K562 (cell line): Measurements from ENCODE around the gene SPDYE3. TPM values are rescaled to one million over a fixed set of nuclear protein-coding genes. Genes with fewer than 3 reads are reported as not detected.
"Not testable (repeated sequence)": the region's sequence is repeated elsewhere in the genome, so short reads cannot be mapped to it uniquely, and the experiment has no call there.

ENCODE experiments used
- ATAC-seq: fragments of 200-7000 bp; cut with Tn5 transposase; 3 replicates; pipeline ENCODE4 v1.9.1; 2020; ENCODE audit warnings: moderate library complexity
- BruUV-seq: library from RNA; stranded (reverse); fragments of 400-500 nt; replicated peaks from 2 replicates; lab custom pipeline; 2021; lab: Mats Ljungman, UMichigan
- CTCF ChIA-PET: fragments of 300-600 bp; formaldehyde crosslinking; extraction: SDS; loops from one replicate; lab custom pipeline; 2021; ENCODE audit warnings: low intra/inter-chr PET ratio; lab: Yijun Ruan, JAX
- POLR2A ChIA-PET: fragments of 300-600, 350-650 bp; sonication (Branson Sonifier 250); formaldehyde crosslinking; extraction: SDS; loops from one replicate; lab custom pipeline; 2021; ENCODE audit warnings: antibody characterized with exemption, inconsistent platforms; lab: Yijun Ruan, JAX
- DNase-seq, 4 experiments: peaks; one replicate each; pipeline versions ENCODE4 v3.0.0 to v3.0.0-alpha.2; 2011 to 2018; ENCODE audit warnings: low spot score in 3 of 4, mixed read lengths in 3 of 4; ENCODE audit errors: extremely low read depth in 1 of 4
- FAIRE-seq: peaks from 2 replicates; lab custom pipeline; 2011; peaks lifted over from hg19 to GRCh38; lab: Jason Lieb, UNC
- H2AFZ ChIP-seq: 2 replicates; pipeline ENCODE4 v1.6.0; 2011; ENCODE audit warnings: low read depth, low read length, control low read depth, inconsistent platforms
- H3K27ac ChIP-seq: fragments of 200-600 bp; 3 replicates; pipeline ENCODE4 v1.8.0; 2011; ENCODE audit warnings: low read depth, mild to moderate bottlenecking, control low read depth, inconsistent platforms, low read length, moderate library complexity, mixed read lengths; ENCODE audit errors: extremely low read depth
- H3K27me3 ChIP-seq, 2 experiments: fragments of 300-600 bp in 1 of 2; 2 replicates in 1 of 2; 3 replicates in 1 of 2; pipeline versions ENCODE4 v1.6.0 to v1.8.0; 2011; ENCODE audit warnings: inconsistent platforms in 2 of 2, low read length in 2 of 2, mild to moderate bottlenecking in 1 of 2, mixed read lengths in 1 of 2, moderate library complexity in 1 of 2; ENCODE audit not compliant: control insufficient read depth in 2 of 2, insufficient read depth in 2 of 2
- H3K36me3 ChIP-seq: fragments of 300-600 bp; 3 replicates; pipeline ENCODE4 v1.8.0; 2011; ENCODE audit warnings: mild to moderate bottlenecking, low read length, inconsistent platforms; ENCODE audit not compliant: control insufficient read depth, insufficient read depth
- H3K4me1 ChIP-seq, 2 experiments: fragments of 200-600 bp in 1 of 2; replicated peaks in 1 of 2; 2 replicates in 1 of 2; 3 replicates in 1 of 2; pipeline versions ENCODE4 v1.5.1 to v1.8.0; 2011; ENCODE audit warnings: inconsistent platforms in 2 of 2, low read length in 2 of 2, mild to moderate bottlenecking in 1 of 2, mixed read lengths in 1 of 2, moderate library complexity in 1 of 2; ENCODE audit not compliant: control insufficient read depth in 2 of 2, insufficient read depth in 2 of 2
- H3K4me2 ChIP-seq: 2 replicates; pipeline ENCODE4 v1.6.1; 2011; ENCODE audit warnings: low read length, control low read depth, inconsistent platforms, mixed read lengths; ENCODE audit not compliant: insufficient read depth
- H3K4me3 ChIP-seq: fragments of 200-600 bp; sonication (generic), shearing (Covaris generic); 2 replicates; pipeline ENCODE4 v1.5.1; 2016; ENCODE audit warnings: control low read depth, inconsistent platforms
- H3K79me2 ChIP-seq: fragments of 200-600 bp; 3 replicates; pipeline ENCODE4 v1.8.0; 2011; ENCODE audit warnings: low read length, inconsistent platforms; ENCODE audit not compliant: control insufficient read depth, insufficient read depth
- H3K9ac ChIP-seq, 2 experiments: 2 replicates each; pipeline versions ENCODE4 v1.6.0 to v1.6.1; 2011; ENCODE audit warnings: low read depth in 2 of 2, low read length in 2 of 2, control low read depth in 1 of 2, inconsistent platforms in 1 of 2, mild to moderate bottlenecking in 1 of 2, mixed read lengths in 1 of 2; ENCODE audit not compliant: insufficient read depth in 1 of 2
- H3K9me1 ChIP-seq: one replicate; pipeline ENCODE4 v1.6.0; 2011; ENCODE audit warnings: inconsistent platforms, mild to moderate bottlenecking, low read length, moderate library complexity; ENCODE audit not compliant: control insufficient read depth, insufficient read depth
- H3K9me3 ChIP-seq: replicated peaks from 2 replicates; pipeline ENCODE4 v1.5.1; 2011; ENCODE audit warnings: low read depth, low read length, inconsistent platforms; ENCODE audit not compliant: control insufficient read depth, insufficient read depth
- H4K20me1 ChIP-seq: replicated peaks from 2 replicates; pipeline ENCODE4 v1.6.1; 2011; ENCODE audit warnings: low read length, inconsistent platforms, mixed read lengths; ENCODE audit not compliant: control insufficient read depth, insufficient read depth
- COPS2 ChIP-seq: fragments of 450-650 bp; conservative IDR thresholded peaks from 2 replicates; pipeline ENCODE4 v1.6.1; 2016; ENCODE audit warnings: mild to moderate bottlenecking, moderate library complexity
- GABPB1 ChIP-seq: sonication (generic); formaldehyde crosslinking; IDR thresholded peaks from 2 replicates; pipeline ENCODE4 v1.8.0; 2022; ENCODE audit warnings: mild to moderate bottlenecking, missing genetic modification reagents
- PHF20 ChIP-seq: fragments of 450-650 bp; IDR thresholded peaks from 2 replicates; pipeline ENCODE4 v1.6.1; 2018; ENCODE audit not compliant: partially characterized antibody
- POLR2AphosphoS2 ChIP-seq: IDR thresholded peaks from 2 replicates; pipeline ENCODE4 v1.6.1; 2012; ENCODE audit warnings: low read length, improper control_type of control experiment
- PYGO2 ChIP-seq: fragments of 450-650 bp; IDR thresholded peaks from 2 replicates; pipeline ENCODE4 v1.6.1; 2016; ENCODE audit warnings: mild to moderate bottlenecking, missing genetic modification characterization, moderate library complexity, missing compliant biosample characterization
- RAD51 ChIP-seq: fragments of 450-650 bp; IDR thresholded peaks from 2 replicates; pipeline ENCODE4 v1.7.1; 2016; ENCODE audit warnings: low read depth, mild to moderate bottlenecking, borderline replicate concordance
- RBBP5 ChIP-seq: fragments of 200-600 bp; sonication (generic); IDR thresholded peaks from 2 replicates; pipeline ENCODE4 v1.6.1; 2012; ENCODE audit warnings: borderline replicate concordance, mild to moderate bottlenecking, low read length, control low read depth, inconsistent platforms; ENCODE audit not compliant: insufficient read depth, poor library complexity, severe bottlenecking
- SLC30A9 ChIP-seq: fragments of 250-450 bp; sonication (Bioruptor Pico); IDR thresholded peaks from 2 replicates; pipeline ENCODE4 v1.8.0; 2022; ENCODE audit warnings: mild to moderate bottlenecking, moderate library complexity
- ZNF140 ChIP-seq: fragments of 250-450 bp; sonication (Bioruptor Pico); IDR thresholded peaks from 2 replicates; pipeline ENCODE4 v1.8.0; 2021; ENCODE audit warnings: moderate library complexity, mild to moderate bottlenecking, inconsistent platforms
- ZNF24 ChIP-seq: fragments of 450-650 bp; IDR thresholded peaks from 2 replicates; pipeline ENCODE4 v1.6.1; 2016
- ZNF282 ChIP-seq: sonication (generic); formaldehyde crosslinking; IDR thresholded peaks from 2 replicates; pipeline ENCODE4 v1.8.1; 2023; ENCODE audit warnings: missing genetic modification reagents
- WGBS: fragments of 100-300 bp; shearing (Covaris generic); methylation state at CpG from one replicate; pipeline ENCODE4 v1.1.6; 2016; ENCODE audit warnings: low coverage, mixed read lengths; ENCODE audit not compliant: insufficient coverage; ENCODE audit errors: missing lambda C conversion rate; 5-methylcytosine and 5-hydroxymethylcytosine counted together
- in situ Hi-C: fragments of 300-500 bp; cut with MboI; formaldehyde crosslinking; loops from 4 replicates; pipeline ENCODE4 v1.15.0; 2018; ENCODE audit warnings: inconsistent platforms, mixed read lengths
- intact Hi-C: fragments of 100-400 bp; cut with micrococcal nuclease; formaldehyde crosslinking; loops from 2 replicates; pipeline ENCODE4 v1.14.2; 2022
- polyA plus RNA-seq, 8 experiments: library from polyadenylated mRNA; depleted of rRNA in 4 of 8; stranded (reverse) in 5 of 8; unstranded in 3 of 8; fragments of >200 nt; fragmentation: Nextera tagmentation in 2 of 8; fragmentation: Illumina TruSeq in 1 of 8; extraction: Ambion mirVana in 2 of 8; extraction: Trizol in 1 of 8; gene quantifications; 2 replicates each; pipeline versions ENCODE4 v1.2.1 to v1.2.3, GENCODE V29; 2011 to 2014; ENCODE audit warnings: inconsistent platforms in 1 of 8, missing spikeins in 1 of 8
- total RNA-seq, 7 experiments: library from RNA; depleted of rRNA in 6 of 7; stranded (reverse); fragments of >200 nt in 6 of 7; fragmentation: Illumina TruSeq in 2 of 7; extraction: Trizol in 2 of 7; gene quantifications; 2 replicates each; pipeline versions ENCODE4 v1.2.1 to v1.2.3, GENCODE V29; 2011 to 2021; ENCODE audit warnings: low replicate concordance in 1 of 7
- TF ChIP-seq, protein P1 (sequence below): sonication (generic); formaldehyde crosslinking; IDR thresholded peaks from 2 replicates; pipeline ENCODE4 v1.5.0; 2020; ENCODE audit warnings: missing genetic modification reagents

The SPDYE3 gene
- total and polyA plus RNA-seq, 9 of the 15 experiments (the other 6 are each of a cell fraction or from before 2014, with no cell fraction given): 0.04 to 3.3 (median 1.2) TPM; not detected in 6

- H3K27ac ChIP-seq, H4K20me1 ChIP-seq, ATAC-seq, FAIRE-seq, DNase-seq, H3K27me3 ChIP-seq, H3K36me3 ChIP-seq, H3K79me2 ChIP-seq, BruUV-seq, H3K9me1 ChIP-seq, H3K9me3 ChIP-seq, in situ Hi-C loops, H2AFZ ChIP-seq, CTCF ChIA-PET: not testable (repeated sequence)
- peaks cover 16 to 37% of the 10 kb centered on the region in 2 experiments for H3K4me1 ChIP-seq
- H3K4me2 ChIP-seq: peak overlapping the region; percentile 55; the same call in 1 of the 2 replicates
- peak overlapping the region; percentile 60; the same call in 1 of the 2 replicates for H3K4me3 ChIP-seq
- H3K9ac ChIP-seq: peak overlapping the region in 1 of 2 experiments; percentile 28; a peak in 1 of 4 replicates
- 16% methylated on average over 19 of the region's 29 CpGs for WGBS
- POLR2A ChIA-PET: interaction anchor here (1.1 kb wide), 1 partner anchor 104 kb away, joined by 3 read pairs; no protein-coding TSS in a partner anchor
- intact Hi-C loops: loop anchor here (5.0 kb wide), 1 partner anchor 114 kb away; the partner anchor contains the start of gene TRAPPC14
- TF ChIP-seq ZNF24: peak; percentile 54; the same call in 1 of the 2 replicates
These were observed 36.4 kb upstream of the SPDYE3 start for GRCh38 chr7:100270941-100271593.

GRCh38 chr7:100271716-100272537 is 35.6 kb upstream of the SPDYE3 start:
- ChIA-PET POLR2A (interaction anchor here (0.6 to 1.1 kb wide), 2 partner anchors 105 to 145 kb away, joined by 3 to 5 read pairs; partner anchors contain the start of gene MBLAC1), CTCF (no interaction called here)
- peak overlapping the region; percentile 96 for H2AFZ ChIP-seq
- TF ChIP-seq RAD51: no peak
- peak; percentile 67; the same call in 1 of the 2 replicates for TF ChIP-seq POLR2AphosphoS2
- TF ChIP-seq PHF20: peak; percentile 42
- peak; percentile 77 for TF ChIP-seq RBBP5
- no peak for TF ChIP-seq ZNF282 (CRISPR knock-in tag)
- TF ChIP-seq COPS2: no peak
- TF ChIP-seq SLC30A9: no peak
- no peak for TF ChIP-seq ZNF140
- TF ChIP-seq, protein P1, sequence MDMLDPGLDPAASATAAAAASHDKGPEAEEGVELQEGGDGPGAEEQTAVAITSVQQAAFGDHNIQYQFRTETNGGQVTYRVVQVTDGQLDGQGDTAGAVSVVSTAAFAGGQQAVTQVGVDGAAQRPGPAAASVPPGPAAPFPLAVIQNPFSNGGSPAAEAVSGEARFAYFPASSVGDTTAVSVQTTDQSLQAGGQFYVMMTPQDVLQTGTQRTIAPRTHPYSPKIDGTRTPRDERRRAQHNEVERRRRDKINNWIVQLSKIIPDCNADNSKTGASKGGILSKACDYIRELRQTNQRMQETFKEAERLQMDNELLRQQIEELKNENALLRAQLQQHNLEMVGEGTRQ (CRISPR knock-in tag): no peak
- peak; percentile 42; the same call in 1 of the 2 replicates for TF ChIP-seq GABPB1 (CRISPR knock-in tag)
- TF ChIP-seq PYGO2 (tag): no peak

More at GRCh38 chr7:100271716-100272537, 35.6 kb upstream of the SPDYE3 start:
- Histone ChIP-seq H3K27ac (peak overlapping the region; percentile 38; the same call in 2 of the 3 replicates), H3K27me3 (no peaks in the 10 kb centered on the region), H3K36me3 (no peaks in the 10 kb centered on the region), H3K9me3 (no peaks in the 10 kb centered on the region), H3K4me1 (peaks cover 16 to 37% of the 10 kb centered on the region in 2 experiments), H3K9ac (peak overlapping the region; percentile 51 to 93; a peak in 3 of 4 replicates), H3K4me3 (peak overlapping the region; percentile 60), H3K9me1 (no peaks in the 10 kb centered on the region), H3K4me2 (peak overlapping the region; percentile 80), H3K79me2 (no peaks in the 10 kb centered on the region; the same call in 2 of the 3 replicates), H4K20me1 (peaks cover 2% of the 10 kb centered on the region; the same call in 1 of the 2 replicates)
- no TSS peak for BruUV-seq
- DNase-seq: peak; percentile 91 to 99 (median 95)
- no peak for FAIRE-seq
- WGBS: 3% methylated on average over 77 of the region's 101 CpGs
- peak; percentile 88 for ATAC-seq
- intact Hi-C loops (loop anchor here (5.0 kb wide), 1 partner anchor 115 kb away; the partner anchor contains the start of gene TRAPPC14), in situ Hi-C loops (no loop called here)
